ENCODE results near the gene HSD17B2.

The HSD17B2 gene

GRCh38 chr16:81996664-81997509 is 38.2 kb upstream of the HSD17B2 start:
- peak; percentile 27 for TF ChIP-seq CTCF (IDR thresholded peaks at IDR 0.05; ENCODE audit: low read depth, low read length, missing control alignments)
- DNase-seq (ENCODE audit: extremely low read depth, low read depth) = peak; percentile 20
- no peak overlapping the region for H3K4me3 ChIP-seq (replicated peaks; ENCODE audit: low read depth, low read length)

- no peak for TF ChIP-seq CTCF (IDR thresholded peaks at IDR 0.05; ENCODE audit: low read depth, low read length, missing control alignments)
- no peak overlapping the region for H3K4me3 ChIP-seq (replicated peaks; ENCODE audit: low read depth, low read length)
- no peak for DNase-seq (ENCODE audit: extremely low read depth, low read depth)
These were observed 37.3 kb upstream of the HSD17B2 start for GRCh38 chr16:81997738-81998137.

GRCh38 chr16:82002831-82003230 is 32.2 kb upstream of the HSD17B2 start:
- H3K4me3 ChIP-seq (replicated peaks; ENCODE audit: low read depth, low read length) = no peak overlapping the region

GRCh38 chr16:82004601-82005000 is 30.5 kb upstream of the HSD17B2 start:
- no peak overlapping the region for H3K4me3 ChIP-seq (replicated peaks; ENCODE audit: low read depth, low read length)
- DNase-seq (ENCODE audit: extremely low read depth, low read depth) = no peak
- no peak for TF ChIP-seq CTCF (IDR thresholded peaks at IDR 0.05; ENCODE audit: low read depth, low read length, missing control alignments)

More at GRCh38 chr16:82002831-82003230, 32.2 kb upstream of the HSD17B2 start:
- DNase-seq (ENCODE audit: extremely low read depth, low read depth) = no peak
- TF ChIP-seq CTCF (IDR thresholded peaks at IDR 0.05; ENCODE audit: low read depth, low read length, missing control alignments) = no peak

GRCh38 chr16:82005027-82005830 is 29.8 kb upstream of the HSD17B2 start:
- no peak overlapping the region for H3K4me3 ChIP-seq (replicated peaks; ENCODE audit: low read depth, low read length)
- TF ChIP-seq CTCF (IDR thresholded peaks at IDR 0.05; ENCODE audit: low read depth, low read length, missing control alignments) = no peak
- no peak for DNase-seq (ENCODE audit: extremely low read depth, low read depth)

- DNase-seq (ENCODE audit: extremely low read depth, low read depth) = no peak
- no peak overlapping the region for H3K4me3 ChIP-seq (replicated peaks; ENCODE audit: low read depth, low read length)
- no peak for TF ChIP-seq CTCF (IDR thresholded peaks at IDR 0.05; ENCODE audit: low read depth, low read length, missing control alignments)
These were observed 29.0 kb upstream of the HSD17B2 start for GRCh38 chr16:82006036-82006435.

All from HFF-Myc (cell line).